Endodermal cell (in vitro differentiated cells): Measurements from ENCODE around the gene PHF20. TPM values are rescaled to one million over a fixed set of nuclear protein-coding genes. Genes with fewer than 3 reads are reported as not detected.

Experiments used
- DNase-seq: peaks from one replicate; pipeline ENCODE4 v3.0.0-alpha.2; 2017
- H3K27ac ChIP-seq: 2 replicates; pipeline ENCODE4 v1.5.1; 2013; ENCODE audit warnings: mild to moderate bottlenecking, low read depth, low read length, moderate library complexity
- H3K27me3 ChIP-seq: 2 replicates; pipeline ENCODE4 v1.6.1; 2013; ENCODE audit warnings: mild to moderate bottlenecking, low read length, moderate library complexity; ENCODE audit not compliant: insufficient read depth, control insufficient read depth, poor library complexity, severe bottlenecking
- H3K36me3 ChIP-seq: 2 replicates; pipeline ENCODE4 v1.7.0; 2013; ENCODE audit warnings: mild to moderate bottlenecking, low read length, moderate library complexity; ENCODE audit not compliant: control insufficient read depth, insufficient read depth
- H3K4me1 ChIP-seq: one replicate; pipeline ENCODE4 v1.7.0; 2013; ENCODE audit warnings: low read length; ENCODE audit not compliant: control insufficient read depth, insufficient read depth
- H3K4me3 ChIP-seq: 2 replicates; pipeline ENCODE4 v1.5.1; 2013; ENCODE audit warnings: mild to moderate bottlenecking, low read length, moderate library complexity
- H3K9ac ChIP-seq: 2 replicates; pipeline ENCODE4 v1.6.1; 2013; ENCODE audit warnings: mild to moderate bottlenecking, low read length, moderate library complexity; ENCODE audit not compliant: poor library complexity, severe bottlenecking; ENCODE audit errors: extremely low read depth
- H3K9me3 ChIP-seq: 2 replicates; pipeline ENCODE4 v1.6.1; 2013; ENCODE audit warnings: mild to moderate bottlenecking, low read length, moderate library complexity; ENCODE audit not compliant: control insufficient read depth
- H3K27ac Mint-ChIP-seq: 2 replicates; pipeline ENCODE4 v1.8.0; 2020; ENCODE audit warnings: mixed read lengths
- H3K27me3 Mint-ChIP-seq: 2 replicates; pipeline ENCODE4 v1.8.0; 2021; ENCODE audit warnings: mild to moderate bottlenecking, mixed read lengths; ENCODE audit not compliant: insufficient read depth
- H3K36me3 Mint-ChIP-seq: 2 replicates; pipeline ENCODE4 v1.8.0; 2020; ENCODE audit warnings: low read depth, mixed read lengths
- H3K4me1 Mint-ChIP-seq: 2 replicates; pipeline ENCODE4 v1.8.0; 2020; ENCODE audit warnings: mixed read lengths
- H3K4me3 Mint-ChIP-seq: 2 replicates; pipeline ENCODE4 v1.8.0; 2020; ENCODE audit warnings: mild to moderate bottlenecking, moderate library complexity, mixed read lengths
- H3K9me3 Mint-ChIP-seq: 2 replicates; pipeline ENCODE4 v1.8.0; 2020; ENCODE audit warnings: mild to moderate bottlenecking, mixed read lengths
- CTCF ChIP-seq: fragments of 200-600 bp; sonication (generic); conservative IDR thresholded peaks from 2 replicates; pipeline ENCODE4 v1.5.0; 2021; ENCODE audit warnings: antibody characterized with exemption, mild to moderate bottlenecking
- WGBS, 2 experiments: methylation state at CpG; one replicate each; pipeline versions ENCODE4 v1.1.5 to v1.1.7; 2013; ENCODE audit warnings: missing lambda C conversion rate in 2 of 2, mixed read lengths in 1 of 2; ENCODE audit not compliant: insufficient coverage in 1 of 2, insufficient read length in 1 of 2; 5-methylcytosine and 5-hydroxymethylcytosine counted together
- total RNA-seq, 2 donors: library from RNA; stranded (reverse); fragmentation: NEBNext Ultra II Directional in 1 of 2; extraction: Animal tissue kit (Norgen Biotek cat#: 25700) in 1 of 2; gene quantifications; 2 replicates in 1 of 2; 3 replicates in 1 of 2; pipeline ENCODE4 v1.2.1, GENCODE V29; 2021

The PHF20 gene
- total RNA-seq, 2 donors from 2014 or later = 68.1 to 78.8 TPM

GRCh38 chr20:35912881-35913280 lies 141.1 kb downstream of the PHF20 start:
- Histone ChIP-seq H3K9me3 (no peaks in the 10 kb centered on the region), H3K36me3 (peaks cover 68% of the 10 kb centered on the region), H3K9ac (no peak overlapping the region), H3K27me3 (no peaks in the 10 kb centered on the region), H3K27ac (peak overlapping the region; percentile 32), H3K4me3 (no peak overlapping the region), H3K4me1 (peaks cover 1% of the 10 kb centered on the region)
- Mint-ChIP-seq H3K9me3 (no peaks in the 10 kb centered on the region), H3K36me3 (peaks cover 44% of the 10 kb centered on the region), H3K4me3 (no peak overlapping the region), H3K4me1 (peaks cover 8% of the 10 kb centered on the region), H3K27ac (no peak overlapping the region), H3K27me3 (no peaks in the 10 kb centered on the region)
- 93 to 96% methylated on average over 3 to 4 of the region's 4 CpGs for WGBS, 2 experiments
- no peak for TF ChIP-seq CTCF
- DNase-seq = no peak

- TF ChIP-seq CTCF = no peak
- no peak overlapping the region for H3K4me3 Mint-ChIP-seq
These were observed 145.3 kb downstream of the PHF20 start for GRCh38 chr20:35917077-35917476.

GRCh38 chr20:35918021-35918420 lies 146.2 kb downstream of the PHF20 start:
- Mint-ChIP-seq H3K4me3 (no peak overlapping the region), H3K27ac (no peak overlapping the region), H3K9me3 (no peaks in the 10 kb centered on the region), H3K36me3 (peaks cover 41% of the 10 kb centered on the region), H3K4me1 (no peaks in the 10 kb centered on the region), H3K27me3 (no peaks in the 10 kb centered on the region)
- Histone ChIP-seq H3K9ac (no peak overlapping the region), H3K27ac (no peak overlapping the region), H3K4me3 (no peak overlapping the region), H3K36me3 (peaks cover 80% of the 10 kb centered on the region), H3K27me3 (no peaks in the 10 kb centered on the region), H3K9me3 (no peaks in the 10 kb centered on the region), H3K4me1 (no peaks in the 10 kb centered on the region)
- WGBS, 2 experiments = 79% methylated on average over 1 of the region's 1 CpG; no CpG with 5 or more reads in 1 of the 2 experiments
- TF ChIP-seq CTCF = no peak
- no peak for DNase-seq

More at GRCh38 chr20:35917077-35917476, 145.3 kb downstream of the PHF20 start:
- 94 to 100% methylated on average over 1 to 3 of the region's 3 CpGs for WGBS, 2 experiments
- Histone ChIP-seq H3K9me3 (no peaks in the 10 kb centered on the region), H3K4me3 (no peak overlapping the region), H3K4me1 (no peaks in the 10 kb centered on the region), H3K27me3 (no peaks in the 10 kb centered on the region), H3K9ac (no peak overlapping the region), H3K36me3 (peaks cover 81% of the 10 kb centered on the region), H3K27ac (no peak overlapping the region)
- DNase-seq = no peak
- no peak overlapping the region for H3K27ac Mint-ChIP-seq
- H3K4me1 Mint-ChIP-seq = no peaks in the 10 kb centered on the region
- peaks cover 44% of the 10 kb centered on the region for H3K36me3 Mint-ChIP-seq
- H3K9me3 Mint-ChIP-seq = no peaks in the 10 kb centered on the region
- H3K27me3 Mint-ChIP-seq = no peaks in the 10 kb centered on the region
